Measurements from ENCODE around the gene SSTR3. TPM values are rescaled to one million over a fixed set of nuclear protein-coding genes. Genes with fewer than 3 reads are reported as not detected.
A peak's percentile ranks its signal among the peaks of the same experiment; 100 is the strongest.

Gene SSTR3
- total RNA-seq, 1 experiment from 2014 or later = 0.08 TPM

DNA sequence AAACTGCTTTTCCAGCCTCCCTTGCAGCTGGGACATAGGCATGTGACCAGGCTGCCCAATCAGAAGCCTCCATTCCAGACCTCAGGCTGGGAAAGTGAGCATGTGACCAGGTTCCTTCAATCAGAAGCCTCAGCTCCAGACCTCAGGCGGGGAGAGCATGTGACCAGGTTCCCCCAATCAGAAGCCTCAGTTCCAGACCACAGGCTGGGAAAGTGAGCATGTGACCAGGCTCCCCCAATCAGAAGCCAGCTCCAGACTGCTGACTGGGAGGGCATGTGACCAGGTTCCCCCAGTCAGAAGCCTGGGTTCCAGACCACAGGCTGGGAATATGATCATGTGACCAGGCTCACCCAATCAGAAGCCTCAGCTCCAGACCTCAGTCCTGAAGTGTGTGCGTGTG, 50.8 kb downstream of the SSTR3 start:
- intact Hi-C loops (cut with micrococcal nuclease; ENCODE audit: unreplicated experiment) (no loop called here), in situ Hi-C loops (cut with HindIII; ENCODE audit: low pct_unique_long_range_greater_than_20kb, low sequenced_read_pairs) (no loop called here)
- no peaks in the 10 kb centered on the region for H3K36me3 ChIP-seq (ENCODE audit: control insufficient read depth, insufficient read depth, low read length)
- BruUV-seq (replicated peaks) = no TSS peak
- ChIA-PET CTCF (no interaction called here), POLR2A (no interaction called here)
- no peaks in the 10 kb centered on the region for H3K9me3 ChIP-seq (ENCODE audit: control insufficient read depth, insufficient read depth, low read depth, low read length)
- DNase-seq (ENCODE audit: low read depth, low spot score) = no peak
- no peak overlapping the region for H3K27ac ChIP-seq (ENCODE audit: low read length)
- no peaks in the 10 kb centered on the region for H3K27me3 ChIP-seq (ENCODE audit: control insufficient read depth, insufficient read depth, low read length)
- TF ChIP-seq SIN3A (IDR thresholded peaks at IDR 0.05; ENCODE audit: borderline replicate concordance, insufficient read depth, low read depth, low read length) (no peak), POLR2AphosphoS5 (IDR thresholded peaks at IDR 0.05; ENCODE audit: low read depth, low read length) (no peak), TCF7L2 (IDR thresholded peaks at IDR 0.05; ENCODE audit: low read depth, low read length) (no peak)
- TF ChIP-seq, protein P1, sequence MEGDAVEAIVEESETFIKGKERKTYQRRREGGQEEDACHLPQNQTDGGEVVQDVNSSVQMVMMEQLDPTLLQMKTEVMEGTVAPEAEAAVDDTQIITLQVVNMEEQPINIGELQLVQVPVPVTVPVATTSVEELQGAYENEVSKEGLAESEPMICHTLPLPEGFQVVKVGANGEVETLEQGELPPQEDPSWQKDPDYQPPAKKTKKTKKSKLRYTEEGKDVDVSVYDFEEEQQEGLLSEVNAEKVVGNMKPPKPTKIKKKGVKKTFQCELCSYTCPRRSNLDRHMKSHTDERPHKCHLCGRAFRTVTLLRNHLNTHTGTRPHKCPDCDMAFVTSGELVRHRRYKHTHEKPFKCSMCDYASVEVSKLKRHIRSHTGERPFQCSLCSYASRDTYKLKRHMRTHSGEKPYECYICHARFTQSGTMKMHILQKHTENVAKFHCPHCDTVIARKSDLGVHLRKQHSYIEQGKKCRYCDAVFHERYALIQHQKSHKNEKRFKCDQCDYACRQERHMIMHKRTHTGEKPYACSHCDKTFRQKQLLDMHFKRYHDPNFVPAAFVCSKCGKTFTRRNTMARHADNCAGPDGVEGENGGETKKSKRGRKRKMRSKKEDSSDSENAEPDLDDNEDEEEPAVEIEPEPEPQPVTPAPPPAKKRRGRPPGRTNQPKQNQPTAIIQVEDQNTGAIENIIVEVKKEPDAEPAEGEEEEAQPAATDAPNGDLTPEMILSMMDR (IDR thresholded peaks at IDR 0.05) = no peak
- TF ChIP-seq, protein P2, sequence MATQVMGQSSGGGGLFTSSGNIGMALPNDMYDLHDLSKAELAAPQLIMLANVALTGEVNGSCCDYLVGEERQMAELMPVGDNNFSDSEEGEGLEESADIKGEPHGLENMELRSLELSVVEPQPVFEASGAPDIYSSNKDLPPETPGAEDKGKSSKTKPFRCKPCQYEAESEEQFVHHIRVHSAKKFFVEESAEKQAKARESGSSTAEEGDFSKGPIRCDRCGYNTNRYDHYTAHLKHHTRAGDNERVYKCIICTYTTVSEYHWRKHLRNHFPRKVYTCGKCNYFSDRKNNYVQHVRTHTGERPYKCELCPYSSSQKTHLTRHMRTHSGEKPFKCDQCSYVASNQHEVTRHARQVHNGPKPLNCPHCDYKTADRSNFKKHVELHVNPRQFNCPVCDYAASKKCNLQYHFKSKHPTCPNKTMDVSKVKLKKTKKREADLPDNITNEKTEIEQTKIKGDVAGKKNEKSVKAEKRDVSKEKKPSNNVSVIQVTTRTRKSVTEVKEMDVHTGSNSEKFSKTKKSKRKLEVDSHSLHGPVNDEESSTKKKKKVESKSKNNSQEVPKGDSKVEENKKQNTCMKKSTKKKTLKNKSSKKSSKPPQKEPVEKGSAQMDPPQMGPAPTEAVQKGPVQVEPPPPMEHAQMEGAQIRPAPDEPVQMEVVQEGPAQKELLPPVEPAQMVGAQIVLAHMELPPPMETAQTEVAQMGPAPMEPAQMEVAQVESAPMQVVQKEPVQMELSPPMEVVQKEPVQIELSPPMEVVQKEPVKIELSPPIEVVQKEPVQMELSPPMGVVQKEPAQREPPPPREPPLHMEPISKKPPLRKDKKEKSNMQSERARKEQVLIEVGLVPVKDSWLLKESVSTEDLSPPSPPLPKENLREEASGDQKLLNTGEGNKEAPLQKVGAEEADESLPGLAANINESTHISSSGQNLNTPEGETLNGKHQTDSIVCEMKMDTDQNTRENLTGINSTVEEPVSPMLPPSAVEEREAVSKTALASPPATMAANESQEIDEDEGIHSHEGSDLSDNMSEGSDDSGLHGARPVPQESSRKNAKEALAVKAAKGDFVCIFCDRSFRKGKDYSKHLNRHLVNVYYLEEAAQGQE (IDR thresholded peaks at IDR 0.05; ENCODE audit: insufficient read depth in 1 of 2, low read depth in 2 of 2, low read length in 1 of 2) = no peak
- no peak for ATAC-seq
- no peaks in the 10 kb centered on the region for H3K4me1 ChIP-seq (ENCODE audit: control insufficient read depth, insufficient read depth, low read length)
- no peak overlapping the region for H3K4me3 ChIP-seq (ENCODE audit: low read depth in 2 of 2, low read length in 2 of 2)

- POLR2A ChIA-PET = interaction anchor here (0.6 kb wide), 1 partner anchor 14 kb away, joined by 6 read pairs; no protein-coding TSS in a partner anchor
- in situ Hi-C loops (cut with HindIII; ENCODE audit: low pct_unique_long_range_greater_than_20kb, low sequenced_read_pairs) = no loop called here
Observed at GRCh38 chr22:37160027-37160426, 52.2 kb downstream of the SSTR3 start.

More at GRCh38 chr22:37160027-37160426, 52.2 kb downstream of the SSTR3 start:
- Histone ChIP-seq H3K4me3 (ENCODE audit: low read depth in 2 of 2, low read length in 2 of 2) (no peak overlapping the region), H3K27ac (ENCODE audit: low read length) (no peak overlapping the region), H3K9me3 (ENCODE audit: control insufficient read depth, insufficient read depth, low read depth, low read length) (no peaks in the 10 kb centered on the region), H3K27me3 (ENCODE audit: control insufficient read depth, insufficient read depth, low read length) (no peaks in the 10 kb centered on the region), H3K36me3 (ENCODE audit: control insufficient read depth, insufficient read depth, low read length) (no peaks in the 10 kb centered on the region), H3K4me1 (ENCODE audit: control insufficient read depth, insufficient read depth, low read length) (no peaks in the 10 kb centered on the region)
- BruUV-seq (replicated peaks) = no TSS peak
- TF ChIP-seq POLR2AphosphoS5 (IDR thresholded peaks at IDR 0.05; ENCODE audit: low read depth, low read length) = no peak
- TF ChIP-seq TCF7L2 (IDR thresholded peaks at IDR 0.05; ENCODE audit: low read depth, low read length) = no peak
- TF ChIP-seq, protein P1 (IDR thresholded peaks at IDR 0.05) = no peak
- TF ChIP-seq SIN3A (IDR thresholded peaks at IDR 0.05; ENCODE audit: borderline replicate concordance, insufficient read depth, low read depth, low read length) = no peak
- TF ChIP-seq, protein P2 (IDR thresholded peaks at IDR 0.05; ENCODE audit: insufficient read depth in 1 of 2, low read depth in 2 of 2, low read length in 1 of 2) = no peak
- ATAC-seq = 0 out of 2 replicates have a peak, but pooled peaks have one; percentile 66
- no peak for DNase-seq (ENCODE audit: low read depth, low spot score)
- intact Hi-C loops (cut with micrococcal nuclease; ENCODE audit: unreplicated experiment) = no loop called here
- CTCF ChIA-PET = no interaction called here

Data from Panc1 (cell line).